Measurements from ENCODE around the gene RPL7L1.

RPL7L1 gene

GRCh38 chr6:42938428-42938796, 59.0 kb downstream of the RPL7L1 start:
- no peak overlapping the region for H3K4me3 ChIP-seq (ENCODE audit: control insufficient read depth, low read depth, low read length)
- TF ChIP-seq CTCF (IDR thresholded peaks at IDR 0.05; ENCODE audit: control insufficient read depth, insufficient read depth, low read depth, low read length, missing control alignments) = no peak
- DNase-seq (ENCODE audit: low read depth) = no peak

DNA sequence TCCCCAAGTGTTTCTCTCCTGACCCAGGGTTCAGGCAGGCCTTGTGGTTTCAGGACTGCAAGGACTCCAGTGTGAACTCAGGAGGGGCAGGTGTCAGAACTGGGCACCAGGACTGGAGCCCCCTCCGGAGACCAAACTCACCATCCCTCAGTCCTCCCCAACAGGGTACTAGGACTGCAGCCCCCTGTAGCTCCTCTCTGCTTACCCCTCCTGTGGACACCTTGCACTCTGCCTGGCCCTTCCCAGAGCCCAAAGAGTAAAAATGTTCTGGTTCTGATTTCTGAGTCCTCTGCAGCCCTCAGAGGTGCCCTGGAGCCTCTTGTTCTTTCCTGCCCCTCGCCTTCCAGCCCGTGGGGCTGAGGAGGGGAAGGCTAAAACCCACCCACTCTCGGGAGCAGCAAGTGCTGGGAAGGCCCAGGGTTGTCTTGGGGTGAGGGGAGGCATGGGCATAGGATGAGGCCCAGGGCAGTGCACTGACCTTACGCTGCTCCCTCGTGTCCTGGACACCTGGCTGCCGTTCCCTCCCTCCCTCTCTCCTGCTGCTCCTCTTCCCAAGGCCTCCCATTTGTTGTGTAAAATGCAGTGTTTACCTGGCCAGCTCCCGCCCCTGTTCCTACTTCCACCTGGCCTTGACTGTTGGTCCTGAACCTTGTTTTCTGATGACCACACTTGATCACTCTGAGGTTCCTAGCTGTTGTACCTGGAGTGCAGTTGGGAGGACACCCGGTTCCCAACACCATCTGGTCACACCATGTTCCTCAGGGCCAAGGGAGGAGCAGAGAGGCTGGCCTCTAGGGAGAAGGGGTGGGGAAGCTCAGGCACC, 59.8 kb downstream of the RPL7L1 start:
- DNase-seq (ENCODE audit: low read depth) = no peak
- H3K4me3 ChIP-seq (ENCODE audit: control insufficient read depth, low read depth, low read length) = no peak overlapping the region
- no peak for TF ChIP-seq CTCF (IDR thresholded peaks at IDR 0.05; ENCODE audit: control insufficient read depth, insufficient read depth, low read depth, low read length, missing control alignments)

Measured in AG09309 (cell line).